Right lobe of liver (tissue), 4 donors: ENCODE measurements around the gene FKBP1B.

ENCODE experiments used
- POLR2A ChIP-seq: fragments of 450-650 bp; IDR thresholded peaks from one replicate; pipeline ENCODE4 v1.6.1; 2017; ENCODE audit warnings: antibody characterized with exemption, mild to moderate bottlenecking
- TF ChIP-seq, protein P1 (sequence below), 4 donors: fragments of 200-600 bp in 3 of 4; fragments of 450-650 bp in 1 of 4; IDR thresholded peaks; one replicate each; pipeline versions ENCODE4 v1.5.1 to v1.8.0; 2016 to 2022; ENCODE audit warnings: antibody characterized with exemption in 4 of 4, mild to moderate bottlenecking in 2 of 4
- donor health status: DM: no; HTN: no; CAD: no.
- donor health status: DM: no; HTN: no; CAD: no.
- donor health status: DM: no; HTN: yes; CAD: no.

DNA sequence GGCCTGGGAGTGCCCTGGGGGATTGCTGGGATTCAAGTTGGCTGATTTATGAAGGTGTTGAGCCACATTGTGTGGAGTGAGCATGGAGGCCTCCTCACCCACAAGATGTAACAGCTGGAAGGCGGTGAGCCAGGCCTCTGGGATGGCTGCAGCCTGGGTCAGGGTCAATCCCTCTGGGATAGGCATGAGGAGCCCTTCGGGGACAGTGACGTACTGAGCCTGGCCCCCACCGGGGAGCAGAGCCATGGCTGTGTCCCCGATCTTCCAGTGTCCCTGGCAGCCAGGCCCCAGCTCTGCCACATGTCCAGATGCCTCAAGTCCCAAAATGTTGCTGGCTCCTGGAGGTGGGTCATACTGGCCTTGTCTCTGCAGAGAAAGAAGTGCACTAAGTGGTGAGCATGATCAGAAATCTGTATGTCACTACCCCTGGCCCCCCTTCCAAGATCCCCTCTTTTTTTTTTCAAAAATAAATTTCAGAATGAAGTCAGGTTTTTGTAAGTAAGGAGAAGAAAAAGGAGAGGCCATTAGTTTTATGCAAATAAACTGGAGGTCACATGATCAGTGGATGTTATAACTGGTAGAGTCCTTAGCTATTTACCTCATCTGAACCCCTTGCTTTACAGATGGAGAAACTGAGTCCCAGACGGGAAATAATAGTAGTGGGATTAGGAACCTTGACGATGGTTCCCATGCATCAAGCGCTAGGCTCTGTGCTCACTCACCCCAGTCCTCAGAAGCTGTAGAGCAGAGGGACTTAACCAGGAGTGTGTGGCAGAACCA, 33.4 kb downstream of the FKBP1B start:
- TF ChIP-seq, protein P1, sequence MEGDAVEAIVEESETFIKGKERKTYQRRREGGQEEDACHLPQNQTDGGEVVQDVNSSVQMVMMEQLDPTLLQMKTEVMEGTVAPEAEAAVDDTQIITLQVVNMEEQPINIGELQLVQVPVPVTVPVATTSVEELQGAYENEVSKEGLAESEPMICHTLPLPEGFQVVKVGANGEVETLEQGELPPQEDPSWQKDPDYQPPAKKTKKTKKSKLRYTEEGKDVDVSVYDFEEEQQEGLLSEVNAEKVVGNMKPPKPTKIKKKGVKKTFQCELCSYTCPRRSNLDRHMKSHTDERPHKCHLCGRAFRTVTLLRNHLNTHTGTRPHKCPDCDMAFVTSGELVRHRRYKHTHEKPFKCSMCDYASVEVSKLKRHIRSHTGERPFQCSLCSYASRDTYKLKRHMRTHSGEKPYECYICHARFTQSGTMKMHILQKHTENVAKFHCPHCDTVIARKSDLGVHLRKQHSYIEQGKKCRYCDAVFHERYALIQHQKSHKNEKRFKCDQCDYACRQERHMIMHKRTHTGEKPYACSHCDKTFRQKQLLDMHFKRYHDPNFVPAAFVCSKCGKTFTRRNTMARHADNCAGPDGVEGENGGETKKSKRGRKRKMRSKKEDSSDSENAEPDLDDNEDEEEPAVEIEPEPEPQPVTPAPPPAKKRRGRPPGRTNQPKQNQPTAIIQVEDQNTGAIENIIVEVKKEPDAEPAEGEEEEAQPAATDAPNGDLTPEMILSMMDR (IDR thresholded peaks at IDR 0.05): no peak
- no peak for TF ChIP-seq POLR2A
